ENCODE results near the gene CYP2A13. TPM values are rescaled to one million over a fixed set of nuclear protein-coding genes. Genes with fewer than 3 reads are reported as not detected.

The CYP2A13 gene
- total RNA-seq, 4 donors from 2014 or later: not detected

DNA sequence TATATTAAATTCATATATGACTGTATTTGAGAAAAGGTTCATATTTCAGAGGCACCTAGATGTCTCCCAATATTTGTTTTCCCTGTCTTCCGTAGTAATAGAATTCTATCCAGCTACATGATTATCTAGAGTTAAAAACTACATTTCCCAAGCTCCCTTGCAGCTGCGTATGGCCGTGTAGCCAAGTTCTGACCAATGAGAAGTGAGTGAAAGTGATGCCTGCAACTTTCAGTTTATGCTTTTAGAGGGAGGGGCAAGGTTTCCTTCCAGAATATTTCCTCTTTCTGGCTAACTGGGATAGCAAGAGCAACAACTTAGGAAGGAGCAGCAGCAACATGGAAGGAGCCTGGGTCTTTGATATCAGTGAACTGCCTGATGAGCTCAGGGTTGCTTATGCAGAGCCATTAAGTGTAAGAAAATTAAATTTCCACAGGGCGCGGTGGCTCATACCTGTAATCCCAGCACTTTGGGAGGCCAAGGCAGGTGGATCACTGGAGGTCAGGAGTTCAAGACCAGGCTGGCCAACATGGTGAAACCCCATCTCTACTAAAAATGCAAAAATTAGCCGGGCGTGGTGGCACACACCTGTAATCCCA is 23.2 kb upstream of the CYP2A13 start:
- intact Hi-C loops (cut with DNase I; ENCODE audit: low total_unique reads): no loop called here
- no peaks in the 10 kb centered on the region for H3K36me3 ChIP-seq
- TF ChIP-seq, protein P1, sequence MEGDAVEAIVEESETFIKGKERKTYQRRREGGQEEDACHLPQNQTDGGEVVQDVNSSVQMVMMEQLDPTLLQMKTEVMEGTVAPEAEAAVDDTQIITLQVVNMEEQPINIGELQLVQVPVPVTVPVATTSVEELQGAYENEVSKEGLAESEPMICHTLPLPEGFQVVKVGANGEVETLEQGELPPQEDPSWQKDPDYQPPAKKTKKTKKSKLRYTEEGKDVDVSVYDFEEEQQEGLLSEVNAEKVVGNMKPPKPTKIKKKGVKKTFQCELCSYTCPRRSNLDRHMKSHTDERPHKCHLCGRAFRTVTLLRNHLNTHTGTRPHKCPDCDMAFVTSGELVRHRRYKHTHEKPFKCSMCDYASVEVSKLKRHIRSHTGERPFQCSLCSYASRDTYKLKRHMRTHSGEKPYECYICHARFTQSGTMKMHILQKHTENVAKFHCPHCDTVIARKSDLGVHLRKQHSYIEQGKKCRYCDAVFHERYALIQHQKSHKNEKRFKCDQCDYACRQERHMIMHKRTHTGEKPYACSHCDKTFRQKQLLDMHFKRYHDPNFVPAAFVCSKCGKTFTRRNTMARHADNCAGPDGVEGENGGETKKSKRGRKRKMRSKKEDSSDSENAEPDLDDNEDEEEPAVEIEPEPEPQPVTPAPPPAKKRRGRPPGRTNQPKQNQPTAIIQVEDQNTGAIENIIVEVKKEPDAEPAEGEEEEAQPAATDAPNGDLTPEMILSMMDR (IDR thresholded peaks at IDR 0.05): no peak
- TF ChIP-seq POLR2A (IDR thresholded peaks at IDR 0.05): no peak
- no peak overlapping the region for H3K4me3 ChIP-seq
- H3K27me3 ChIP-seq: no peaks in the 10 kb centered on the region
- H3K27ac ChIP-seq: no peak overlapping the region
- no peak for DNase-seq
- no peaks in the 10 kb centered on the region for H3K4me1 ChIP-seq
- H3K9me3 ChIP-seq: no peaks in the 10 kb centered on the region

DNA sequence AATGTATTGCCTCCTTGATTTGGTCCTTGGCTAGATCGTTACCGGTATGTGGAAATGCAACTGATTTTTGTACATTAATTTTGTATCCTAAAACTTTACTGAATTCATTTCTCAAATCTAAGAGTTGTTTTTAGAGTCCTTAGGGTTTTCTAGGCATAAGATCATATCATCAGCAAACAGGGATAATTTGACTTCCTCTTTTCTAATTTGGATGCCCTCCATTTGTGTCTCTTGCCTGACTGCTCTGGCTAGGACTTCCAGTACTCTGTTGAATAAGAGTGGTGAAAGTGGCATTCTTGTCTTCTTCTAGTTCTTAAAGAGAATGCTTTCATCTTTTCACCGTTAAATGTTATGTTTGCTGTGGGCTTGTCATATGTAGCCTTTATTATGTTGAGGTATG is 12.0 kb upstream of the CYP2A13 start:
- Histone ChIP-seq H3K4me3 (no peak overlapping the region), H3K9me3 (peaks cover 0 to 3% of the 10 kb centered on the region in 2 donors), H3K36me3 (no peaks in the 10 kb centered on the region), H3K4me1 (no peaks in the 10 kb centered on the region), H3K27ac (no peak overlapping the region), H3K27me3 (no peaks in the 10 kb centered on the region)
- no peak for TF ChIP-seq POLR2A (IDR thresholded peaks at IDR 0.05)
- TF ChIP-seq, protein P1 (IDR thresholded peaks at IDR 0.05): no peak
- DNase-seq: no peak
- intact Hi-C loops (cut with DNase I; ENCODE audit: low total_unique reads): no loop called here

DNA sequence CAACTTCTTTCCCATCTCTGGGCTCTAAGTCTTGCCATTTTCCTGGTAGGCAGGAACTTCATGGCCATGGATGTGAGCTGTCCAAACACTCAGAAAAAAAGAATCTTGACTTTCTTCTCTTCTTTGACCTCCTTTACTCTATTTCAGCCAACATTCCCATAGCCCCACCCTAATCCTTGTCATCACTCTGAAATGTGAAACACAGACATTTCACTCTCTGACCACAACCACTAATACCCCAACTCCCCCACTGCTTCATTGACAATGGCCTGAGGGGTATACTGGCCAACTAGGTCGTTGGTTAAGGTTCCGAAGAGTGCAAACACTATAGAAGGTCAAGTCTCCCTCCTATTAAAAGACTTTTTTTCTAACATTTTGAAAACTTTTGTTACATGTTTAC is 4.7 kb upstream of the CYP2A13 start:
- Histone ChIP-seq H3K27ac (no peak overlapping the region), H3K36me3 (no peaks in the 10 kb centered on the region), H3K27me3 (no peaks in the 10 kb centered on the region), H3K9me3 (peaks cover 0 to 3% of the 10 kb centered on the region in 2 donors), H3K4me1 (no peaks in the 10 kb centered on the region), H3K4me3 (no peak overlapping the region)
- intact Hi-C loops (cut with DNase I; ENCODE audit: low total_unique reads): no loop called here
- TF ChIP-seq, protein P1 (IDR thresholded peaks at IDR 0.05): no peak
- no peak for TF ChIP-seq POLR2A (IDR thresholded peaks at IDR 0.05)
- no peak for DNase-seq

DNA sequence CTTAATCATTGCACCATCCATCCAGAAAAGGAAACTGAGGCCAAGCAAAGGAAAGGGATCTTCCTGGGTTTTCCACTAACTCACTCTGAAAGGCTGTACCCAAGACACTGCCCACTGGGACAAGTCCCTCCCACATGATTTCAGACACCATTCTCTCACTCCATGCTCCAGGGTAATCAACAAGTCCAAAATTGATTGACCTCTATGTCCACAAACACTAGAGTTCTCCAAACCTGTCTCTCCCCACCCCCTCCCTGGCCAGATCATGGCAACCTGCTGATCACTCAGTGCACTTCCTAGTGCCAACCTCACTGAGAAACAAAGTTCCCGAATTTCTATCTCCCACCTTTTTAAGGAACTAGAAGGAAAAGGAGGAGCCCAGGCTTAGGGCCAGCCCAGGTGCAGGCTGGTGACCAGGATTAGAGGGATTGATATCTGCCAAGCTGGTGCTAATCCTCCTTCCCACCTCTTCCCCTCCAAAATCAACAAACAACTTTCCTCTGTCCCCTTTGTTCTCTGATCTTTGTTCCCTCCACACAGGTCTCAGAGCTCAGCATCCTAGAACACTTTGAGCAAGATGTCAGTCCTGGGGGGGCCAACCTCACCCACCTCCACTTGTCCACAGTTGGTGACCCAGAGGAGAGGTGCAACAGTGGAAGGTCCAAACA is 2.4 kb upstream of the CYP2A13 start:
- no peak for TF ChIP-seq POLR2A (IDR thresholded peaks at IDR 0.05)
- TF ChIP-seq, protein P1 (IDR thresholded peaks at IDR 0.05): no peak
- Histone ChIP-seq H3K36me3 (no peaks in the 10 kb centered on the region), H3K9me3 (no peaks in the 10 kb centered on the region), H3K27me3 (peaks cover 0 to 6% of the 10 kb centered on the region in 2 donors), H3K4me3 (no peak overlapping the region), H3K27ac (no peak overlapping the region), H3K4me1 (no peaks in the 10 kb centered on the region)
- intact Hi-C loops (cut with DNase I; ENCODE audit: low total_unique reads): no loop called here
- no peak for DNase-seq

DNA sequence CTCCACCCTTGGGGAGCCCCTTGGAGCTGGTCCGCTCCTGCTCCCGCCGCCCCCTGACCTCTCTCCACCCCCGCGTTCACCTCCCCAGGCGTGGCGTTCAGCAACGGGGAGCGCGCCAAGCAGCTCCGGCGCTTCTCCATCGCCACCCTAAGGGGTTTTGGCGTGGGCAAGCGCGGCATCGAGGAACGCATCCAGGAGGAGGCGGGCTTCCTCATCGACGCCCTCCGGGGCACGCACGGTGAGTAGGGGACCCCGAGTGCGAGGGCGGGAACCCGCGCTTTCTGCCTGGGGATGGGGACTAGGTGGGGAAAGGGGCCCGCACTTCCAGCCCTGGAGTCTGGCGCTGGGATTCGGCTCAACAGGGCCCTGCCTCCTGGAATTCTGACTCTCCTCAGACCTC is 1.7 kb downstream of the CYP2A13 start:
- no peaks in the 10 kb centered on the region for H3K4me1 ChIP-seq
- TF ChIP-seq, protein P1 (IDR thresholded peaks at IDR 0.05): no peak
- no peak for TF ChIP-seq POLR2A (IDR thresholded peaks at IDR 0.05)
- intact Hi-C loops (cut with DNase I; ENCODE audit: low total_unique reads): no loop called here
- H3K27me3 ChIP-seq: peaks cover 0 to 6% of the 10 kb centered on the region in 2 donors
- no peak for DNase-seq
- H3K4me3 ChIP-seq: no peak overlapping the region
- no peaks in the 10 kb centered on the region for H3K36me3 ChIP-seq
- H3K9me3 ChIP-seq: no peaks in the 10 kb centered on the region
- H3K27ac ChIP-seq: no peak overlapping the region
